ENCODE data around the gene EEPD1.

Gene EEPD1

DNA sequence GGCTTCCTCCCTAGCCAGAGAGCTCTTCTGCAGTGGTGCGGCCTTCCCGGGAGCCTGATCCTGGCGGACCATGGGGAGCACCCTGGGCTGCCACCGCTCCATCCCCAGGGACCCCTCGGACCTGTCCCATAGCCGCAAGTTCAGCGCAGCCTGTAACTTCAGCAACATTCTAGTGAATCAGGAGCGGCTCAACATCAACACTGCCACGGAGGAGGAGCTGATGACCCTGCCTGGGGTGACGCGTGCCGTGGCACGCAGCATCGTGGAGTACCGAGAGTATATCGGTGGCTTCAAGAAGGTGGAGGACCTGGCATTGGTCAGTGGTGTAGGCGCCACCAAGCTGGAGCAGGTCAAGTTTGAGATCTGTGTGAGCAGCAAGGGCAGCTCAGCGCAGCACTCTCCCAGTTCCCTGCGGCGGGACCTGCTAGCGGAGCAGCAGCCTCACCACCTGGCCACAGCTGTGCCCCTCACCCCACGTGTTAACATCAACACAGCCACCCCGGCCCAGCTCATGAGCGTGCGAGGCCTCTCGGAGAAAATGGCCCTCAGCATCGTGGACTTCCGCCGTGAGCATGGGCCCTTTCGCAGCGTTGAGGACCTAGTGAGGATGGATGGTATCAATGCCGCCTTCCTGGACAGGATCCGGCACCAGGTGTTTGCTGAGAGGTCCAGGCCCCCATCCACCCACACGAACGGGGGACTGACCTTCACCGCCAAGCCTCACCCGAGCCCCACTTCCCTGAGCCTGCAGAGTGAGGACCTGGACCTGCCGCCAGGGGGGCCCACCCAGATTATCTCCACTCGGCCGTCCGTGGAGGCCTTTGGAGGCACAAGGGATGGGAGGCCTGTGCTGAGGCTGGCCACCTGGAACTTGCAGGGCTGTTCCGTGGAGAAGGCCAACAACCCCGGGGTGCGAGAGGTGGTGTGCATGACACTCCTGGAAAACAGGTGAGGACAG lies 1.5 kb downstream of the EEPD1 start:
- DNase-seq (ENCODE audit: low read depth), result no peak

DNA sequence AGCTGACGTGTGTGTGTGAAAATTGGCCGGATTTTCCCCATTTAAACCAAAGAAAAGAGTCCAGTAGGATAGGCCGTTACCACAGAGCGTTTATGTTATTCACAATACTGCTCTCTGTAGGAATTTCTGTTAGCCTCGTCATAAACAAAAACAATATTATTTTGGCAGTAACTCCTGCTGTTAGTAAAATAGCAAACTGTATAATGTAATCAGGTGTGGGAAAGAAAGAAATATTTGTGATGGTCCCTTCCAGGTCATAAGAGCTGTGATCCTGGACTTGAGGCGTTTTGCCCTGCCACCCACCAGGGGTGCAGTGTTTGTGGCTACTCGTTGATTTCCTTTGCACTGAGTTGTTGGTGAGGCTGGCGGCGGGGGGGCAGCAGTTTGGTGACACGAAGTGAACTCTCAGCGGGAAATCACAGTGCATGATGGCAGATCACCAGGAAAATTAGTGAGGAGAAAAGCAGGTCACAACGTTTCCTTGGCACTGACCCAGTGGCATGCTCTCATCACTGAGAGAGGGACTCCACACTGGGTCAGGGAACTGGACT lies 2.8 kb downstream of the EEPD1 start:
- no peak for DNase-seq (ENCODE audit: low read depth)

DNA sequence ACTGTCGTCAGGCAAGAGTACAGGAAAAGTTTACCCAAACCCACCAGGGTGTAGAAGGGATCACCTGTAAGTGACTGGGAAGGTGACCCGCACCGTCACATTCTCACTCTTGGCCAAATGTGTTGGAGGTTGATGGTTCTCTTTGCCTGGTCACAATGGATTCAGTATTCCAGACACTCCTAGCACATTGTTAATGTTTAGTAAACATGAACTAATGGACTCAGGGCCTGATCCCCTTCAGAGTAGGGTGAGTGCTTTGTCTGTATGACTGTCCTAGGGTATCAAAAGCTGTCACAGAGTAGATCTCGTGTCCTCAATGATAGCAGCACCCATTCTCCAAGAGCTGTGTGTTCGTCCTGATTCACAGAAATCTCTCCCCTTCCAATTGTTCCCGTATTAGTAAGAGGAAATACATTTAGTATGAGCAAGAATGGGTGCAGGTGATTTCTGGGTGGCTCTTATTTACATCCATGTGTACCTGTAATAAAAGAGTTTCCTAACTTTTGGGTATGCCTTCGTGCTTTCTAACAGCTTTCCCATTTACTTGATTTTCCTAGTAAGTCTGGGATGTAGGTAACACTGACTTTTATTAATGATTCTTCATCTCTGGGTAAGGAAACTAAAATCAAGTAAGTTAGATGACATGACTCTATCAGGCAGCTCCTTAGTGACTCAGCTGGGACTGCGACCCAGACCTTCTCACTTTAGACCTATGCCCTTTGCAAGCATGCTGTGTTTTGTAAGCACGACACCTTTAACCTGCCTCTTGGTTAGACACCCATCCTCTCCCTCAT lies 4.7 kb downstream of the EEPD1 start:
- DNase-seq (ENCODE audit: low read depth), result no peak

DNA sequence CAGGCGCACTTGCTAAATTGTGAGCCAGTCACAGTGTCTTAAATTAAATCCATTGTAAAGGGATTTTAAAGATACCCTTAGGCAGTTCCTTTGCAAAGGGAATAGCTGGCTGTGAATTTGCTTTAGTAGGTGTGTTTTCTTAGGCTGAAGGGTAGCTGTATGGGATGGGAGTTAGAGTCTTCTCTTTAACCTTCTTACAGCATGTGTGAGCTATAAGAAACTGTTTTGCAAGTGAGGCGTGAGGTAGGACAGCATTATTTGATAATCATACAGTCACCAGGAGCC lies 5.2 kb downstream of the EEPD1 start:
- DNase-seq (ENCODE audit: low read depth), result no peak

DNA sequence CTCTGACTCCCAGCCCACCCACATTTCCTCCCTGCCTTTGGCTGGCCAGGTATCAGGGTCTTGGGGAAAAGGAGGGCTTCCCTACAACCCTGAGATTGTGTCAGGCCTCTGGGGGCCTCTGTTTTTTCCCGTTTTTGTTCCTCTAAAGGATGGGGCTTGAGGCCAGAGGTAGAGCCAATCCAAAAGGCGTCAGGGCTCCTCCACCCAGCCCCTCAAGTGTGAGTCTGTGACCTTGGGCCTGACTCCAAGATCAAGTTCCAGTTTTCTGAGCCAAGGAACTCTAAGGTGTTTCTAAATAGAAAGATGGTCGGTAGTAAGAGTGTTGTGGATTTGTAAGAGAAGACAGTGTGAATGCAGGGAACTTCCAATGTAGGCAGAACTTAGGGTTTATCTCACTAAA lies 6.6 kb downstream of the EEPD1 start:
- no peak for DNase-seq (ENCODE audit: low read depth)

DNA sequence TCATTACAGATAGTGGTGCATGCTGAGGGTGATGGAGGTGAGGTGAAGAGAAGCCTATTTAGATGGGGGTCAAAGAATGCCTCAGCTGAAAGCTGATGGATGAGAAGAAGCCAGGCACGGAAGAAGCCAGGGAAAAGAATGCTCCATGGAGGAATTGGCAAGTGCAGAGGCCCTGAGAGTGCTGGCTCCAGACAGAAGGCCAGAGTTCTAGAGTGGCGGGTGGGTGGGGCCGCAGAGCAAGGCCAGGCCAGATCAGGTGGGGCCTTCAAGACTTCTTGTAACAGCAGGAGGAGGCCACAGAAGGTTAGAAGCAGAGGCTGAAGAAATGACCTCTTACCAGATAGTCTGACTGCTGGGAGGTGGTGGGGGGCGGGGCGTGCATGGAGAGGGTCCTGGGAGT lies 7.3 kb downstream of the EEPD1 start:
- no peak for DNase-seq (ENCODE audit: low read depth)

DNA sequence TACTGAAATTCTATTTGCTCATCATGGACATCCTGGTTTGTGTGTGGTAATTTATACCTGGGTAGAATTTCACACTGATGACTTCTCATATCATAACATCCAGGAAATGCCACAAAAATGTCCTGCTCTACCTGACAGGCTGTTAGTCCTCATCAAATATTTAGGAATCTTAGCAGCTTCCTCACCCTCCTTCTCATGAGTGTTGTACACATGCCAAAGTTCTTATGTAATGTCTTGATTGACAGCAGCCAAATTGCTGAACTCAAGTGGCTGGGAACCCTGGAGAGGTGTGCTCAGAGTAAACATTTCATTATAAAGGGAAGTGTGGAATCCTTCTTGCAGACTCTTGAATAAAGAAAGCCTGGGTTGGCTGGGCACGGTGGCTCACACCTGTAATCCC lies 8.9 kb downstream of the EEPD1 start:
- DNase-seq (ENCODE audit: low read depth), result no peak

DNA sequence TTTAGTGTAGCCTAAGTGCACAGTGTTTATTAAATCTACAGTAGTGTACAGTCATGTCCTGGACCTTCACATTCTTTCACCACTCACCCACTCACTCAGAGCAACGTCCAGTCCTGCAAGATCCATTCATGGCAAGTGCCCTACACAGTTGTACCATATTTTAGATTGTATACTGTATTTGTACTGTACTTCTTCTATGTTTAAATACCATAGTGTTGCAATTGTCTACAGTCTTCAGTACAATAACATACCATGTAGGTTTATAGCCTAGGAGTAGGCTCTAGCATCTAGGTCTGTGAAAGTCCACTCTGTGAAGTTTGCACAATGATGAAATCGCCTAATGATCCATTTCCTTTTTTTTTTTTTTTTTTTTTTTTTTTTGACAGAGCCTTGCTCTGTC lies 12.0 kb downstream of the EEPD1 start:
- no peak for DNase-seq (ENCODE audit: low read depth)

DNA sequence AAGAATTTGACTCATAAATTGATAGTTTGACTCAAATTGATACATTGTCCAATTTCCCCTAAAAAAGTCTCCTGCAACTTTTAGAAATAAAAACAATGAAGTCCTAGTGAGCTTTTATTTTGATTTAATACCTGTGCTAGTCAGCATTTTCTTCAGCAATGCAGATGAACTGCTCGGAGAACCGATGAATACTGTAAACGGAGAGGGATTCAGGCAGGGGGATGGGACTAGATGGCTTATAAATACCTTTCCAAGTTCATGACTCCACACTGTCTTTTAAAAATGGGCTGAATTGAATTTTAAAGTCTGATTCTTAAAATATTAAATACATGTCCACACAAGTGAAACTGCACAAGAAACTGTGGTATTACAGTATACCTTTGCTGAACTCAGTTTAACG lies 12.7 kb downstream of the EEPD1 start:
- no peak for DNase-seq (ENCODE audit: low read depth)

DNA sequence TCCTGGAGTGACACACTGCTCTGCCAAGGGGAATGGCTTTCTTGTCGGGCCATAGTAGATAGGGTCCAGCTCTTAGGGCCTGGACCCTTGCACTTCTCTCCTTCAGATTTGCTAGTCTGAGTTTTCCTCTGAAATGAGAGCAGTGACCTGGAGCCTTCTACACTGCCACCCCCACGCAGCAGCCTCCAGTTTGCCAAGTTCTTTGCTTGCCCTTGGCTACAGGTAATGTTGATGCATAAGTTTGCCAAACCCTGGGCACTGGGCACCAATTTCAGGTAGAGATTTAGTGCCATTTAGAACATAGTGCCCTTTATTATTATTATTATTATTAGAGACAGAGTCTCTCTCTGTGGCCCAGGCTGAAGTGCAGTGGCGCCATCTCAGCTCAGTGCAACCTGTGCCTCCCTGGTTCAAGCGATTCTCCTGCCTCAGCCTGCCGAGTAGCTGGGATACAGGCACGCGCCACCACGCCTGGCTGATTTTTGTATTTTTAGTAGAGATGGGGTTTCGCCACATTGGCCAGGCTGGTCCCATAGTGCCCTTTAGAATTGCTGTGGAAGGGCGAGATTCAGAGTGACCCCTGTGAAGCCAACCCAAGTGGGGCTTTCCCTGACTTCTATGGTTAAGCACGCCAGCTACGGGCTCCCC lies 14.5 kb downstream of the EEPD1 start:
- no peak for DNase-seq (ENCODE audit: low read depth)

DNA sequence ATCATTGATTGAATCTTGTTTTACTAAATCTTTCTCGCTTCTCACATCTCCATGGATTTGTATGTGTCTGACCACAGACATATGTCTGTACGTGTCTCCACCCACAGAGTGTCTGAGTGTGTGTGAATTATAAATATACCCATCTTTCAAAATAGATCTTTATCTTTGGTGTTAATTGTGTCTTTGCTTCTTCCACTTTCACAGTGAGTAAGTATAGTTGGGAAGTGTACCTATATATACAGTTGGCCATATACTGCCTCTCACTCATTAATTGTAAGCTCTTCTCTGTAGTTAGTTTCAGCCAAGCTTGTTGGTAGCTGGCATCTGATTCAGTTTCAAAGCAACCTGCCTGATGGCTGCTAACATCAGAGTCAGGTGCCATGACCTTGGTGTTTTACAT lies 18.4 kb downstream of the EEPD1 start:
- no peak for DNase-seq (ENCODE audit: low read depth)

DNA sequence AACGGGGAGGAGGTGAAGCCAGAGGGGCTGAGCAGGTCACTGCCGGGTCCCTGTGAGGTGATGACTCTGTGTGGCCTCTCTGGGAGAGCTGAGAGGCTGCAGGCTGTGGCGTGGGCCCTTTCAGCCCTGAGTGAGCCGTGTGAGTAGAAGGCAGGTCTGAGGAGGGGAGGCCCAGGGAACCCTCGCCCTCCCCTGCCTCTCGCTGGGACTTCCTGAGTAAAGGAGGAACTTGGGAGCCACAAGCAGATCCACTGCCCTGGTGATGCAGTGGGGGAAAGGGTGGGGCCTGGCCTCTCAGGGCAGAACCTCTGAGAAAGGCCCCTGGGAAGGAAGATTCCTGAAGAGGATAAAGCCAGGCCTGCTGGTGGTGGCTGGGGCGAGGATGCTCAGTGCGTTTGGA lies 22.8 kb downstream of the EEPD1 start:
- DNase-seq (ENCODE audit: low read depth), result no peak

DNA sequence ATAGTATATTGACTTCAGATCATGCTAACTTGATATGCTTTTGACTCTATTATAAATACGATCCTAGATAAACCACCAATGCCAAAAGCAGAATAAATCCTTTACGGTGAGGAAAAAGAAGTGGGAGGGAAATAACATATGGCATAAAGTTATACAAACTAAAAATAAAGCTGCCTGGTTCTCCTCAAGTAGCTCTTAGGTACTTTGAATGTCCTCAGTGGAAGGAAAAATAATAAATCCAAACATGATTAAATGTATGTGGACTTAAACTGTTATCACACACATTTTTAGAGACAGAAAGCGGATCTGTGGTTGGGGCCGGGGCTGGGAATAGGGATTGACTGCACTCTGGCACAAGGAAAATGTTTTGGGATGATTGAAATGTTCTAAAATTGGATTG lies 23.6 kb downstream of the EEPD1 start:
- DNase-seq (ENCODE audit: low read depth), result no peak

DNA sequence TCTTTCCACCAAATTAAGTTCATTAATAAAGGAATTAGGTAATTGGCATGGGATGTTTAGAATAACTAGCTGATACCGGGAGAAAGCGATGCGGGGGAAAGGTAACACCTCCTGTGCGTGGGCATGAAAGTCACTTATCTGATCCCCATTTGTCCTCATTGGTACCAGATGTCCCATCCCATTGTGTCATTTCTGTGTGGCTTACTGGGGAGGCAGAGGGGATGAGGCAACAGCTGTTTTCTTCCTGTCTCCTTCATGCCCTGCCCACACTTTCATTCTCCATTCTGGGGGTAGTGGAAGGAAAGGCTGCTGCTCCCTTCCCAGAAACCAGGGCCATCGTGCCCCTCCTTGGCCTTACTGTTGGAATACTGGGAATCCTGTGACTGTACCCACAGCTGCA lies 27.1 kb downstream of the EEPD1 start:
- DNase-seq (ENCODE audit: low read depth), result no peak

DNA sequence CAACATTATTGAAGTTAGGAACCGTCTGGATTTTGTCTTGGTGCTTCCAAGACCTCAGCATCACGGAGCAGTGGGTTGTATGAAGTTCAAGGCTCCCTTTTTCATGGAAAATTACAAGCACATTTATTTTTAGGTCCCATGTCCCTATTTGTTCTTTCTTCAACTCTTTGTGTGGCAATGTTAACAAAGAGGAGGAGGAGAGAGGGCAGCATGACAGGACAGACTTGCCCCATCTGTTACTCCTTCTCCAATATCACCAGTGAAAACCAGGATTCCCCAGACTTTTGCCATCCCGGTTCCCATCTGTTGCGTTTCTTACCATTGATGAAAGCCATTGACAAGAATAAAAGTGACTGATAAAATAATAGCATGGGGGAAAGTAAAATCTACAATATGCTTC lies 28.6 kb downstream of the EEPD1 start:
- no peak for DNase-seq (ENCODE audit: low read depth)

DNA sequence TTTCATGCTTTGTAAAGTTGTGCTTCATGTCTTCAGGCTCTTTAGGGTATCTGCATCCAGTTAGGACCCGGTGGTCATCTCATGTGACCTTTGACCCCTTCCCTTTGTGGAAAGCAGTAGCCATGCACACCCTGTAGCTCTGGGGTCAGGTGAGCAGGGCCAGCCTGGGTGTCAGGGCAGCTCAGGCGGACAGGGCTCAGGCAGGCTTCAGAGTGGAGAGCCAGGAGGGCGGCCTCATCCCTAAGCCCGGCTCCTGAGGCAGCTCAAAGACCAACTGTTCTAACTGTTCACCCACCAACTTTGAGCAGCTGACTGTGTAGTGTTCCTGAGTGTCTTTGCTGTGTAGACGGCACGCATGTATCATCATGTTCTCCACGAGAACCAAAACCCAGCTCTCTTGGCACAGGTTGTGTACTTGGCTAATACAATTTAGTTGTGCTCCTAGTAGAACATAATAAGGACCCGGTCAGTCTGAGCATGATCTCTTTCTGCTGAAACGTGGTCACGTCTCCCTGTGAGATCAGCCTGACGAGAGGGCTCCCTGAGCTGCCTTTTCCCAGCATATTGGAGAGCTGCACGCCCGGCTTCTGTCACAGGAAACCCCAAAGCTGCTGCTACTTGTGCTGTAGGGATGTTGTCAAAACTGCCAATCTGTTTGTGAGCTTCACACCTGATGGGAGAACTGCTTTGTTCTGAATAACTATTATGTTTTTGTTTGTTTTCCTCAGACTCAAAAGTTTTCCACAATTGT lies 30.0 kb downstream of the EEPD1 start:
- no peak for DNase-seq (ENCODE audit: low read depth)

DNA sequence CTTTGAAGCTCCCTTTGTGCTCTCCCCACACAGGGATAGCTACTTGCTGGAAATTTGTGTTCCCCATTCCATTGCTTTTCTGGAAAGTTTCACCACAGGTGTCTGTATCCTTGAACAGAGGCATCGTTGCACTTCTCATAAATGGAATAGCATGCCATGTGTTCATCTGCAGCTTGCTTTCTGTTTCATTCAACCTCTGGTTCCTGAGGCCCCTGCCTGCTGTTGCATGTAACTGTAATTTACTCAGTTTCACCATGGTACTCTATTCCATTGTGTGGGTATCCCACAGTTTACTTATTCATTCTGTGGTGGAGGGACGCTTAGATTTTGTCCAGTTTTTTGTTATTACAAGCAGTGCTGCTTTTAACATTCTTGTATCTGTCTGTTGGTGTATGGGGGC lies 32.0 kb downstream of the EEPD1 start:
- no peak for DNase-seq (ENCODE audit: low read depth)

DNA sequence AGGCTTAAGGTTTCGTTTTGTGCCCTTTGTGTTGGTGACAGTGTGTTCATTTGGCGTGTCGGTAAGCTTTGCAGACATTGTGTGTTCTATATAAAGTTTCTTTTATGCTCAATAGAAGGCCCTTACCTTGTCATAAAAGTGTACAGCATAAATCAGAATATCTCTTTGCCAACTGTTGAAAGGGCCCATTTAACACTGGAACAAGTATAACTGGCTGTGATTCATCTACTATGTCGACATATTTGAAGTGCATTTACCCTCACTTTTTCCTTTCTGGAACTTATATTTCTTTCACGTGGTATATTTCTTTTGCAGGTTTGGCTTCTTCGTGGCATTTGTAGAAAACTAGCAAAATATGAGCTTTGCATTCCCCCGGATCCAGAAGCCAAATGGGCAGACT lies 32.7 kb downstream of the EEPD1 start:
- no peak for DNase-seq (ENCODE audit: low read depth)

DNA sequence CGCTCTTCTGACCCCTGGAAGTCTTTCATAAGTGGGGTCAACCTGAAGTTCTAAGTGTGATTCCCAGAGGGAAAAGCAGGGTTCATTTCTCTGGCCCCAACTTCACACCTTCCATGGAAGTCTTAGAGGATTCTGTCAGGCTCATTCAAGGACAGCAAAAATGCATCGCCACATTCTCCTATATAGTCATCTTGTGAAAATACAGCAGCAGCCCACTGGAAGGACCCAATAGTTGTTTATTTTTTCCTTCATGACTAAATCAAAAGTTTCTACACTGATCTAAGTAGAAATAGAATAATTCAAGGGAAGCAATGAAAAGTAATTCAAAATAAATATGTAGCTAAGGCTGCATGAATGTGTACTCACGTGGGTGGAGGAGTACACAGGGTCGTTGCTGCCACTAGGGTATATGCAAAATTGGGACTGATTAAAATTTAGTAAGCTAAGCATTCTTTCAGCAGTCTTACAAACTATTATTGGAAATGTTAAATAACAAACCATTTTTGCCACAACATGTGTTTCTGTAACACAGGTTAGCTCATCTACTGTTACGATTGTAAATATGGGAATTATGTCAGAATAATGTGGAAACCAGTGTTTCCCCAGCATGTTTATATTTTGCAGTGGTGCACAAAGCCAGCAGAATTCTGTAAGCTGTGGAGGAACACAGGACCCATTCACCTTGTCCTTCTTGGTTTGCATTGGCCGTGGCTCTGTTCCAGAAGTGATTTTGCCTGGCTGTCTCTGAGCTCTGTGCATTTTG lies 33.5 kb downstream of the EEPD1 start:
- DNase-seq (ENCODE audit: low read depth), result no peak

DNA sequence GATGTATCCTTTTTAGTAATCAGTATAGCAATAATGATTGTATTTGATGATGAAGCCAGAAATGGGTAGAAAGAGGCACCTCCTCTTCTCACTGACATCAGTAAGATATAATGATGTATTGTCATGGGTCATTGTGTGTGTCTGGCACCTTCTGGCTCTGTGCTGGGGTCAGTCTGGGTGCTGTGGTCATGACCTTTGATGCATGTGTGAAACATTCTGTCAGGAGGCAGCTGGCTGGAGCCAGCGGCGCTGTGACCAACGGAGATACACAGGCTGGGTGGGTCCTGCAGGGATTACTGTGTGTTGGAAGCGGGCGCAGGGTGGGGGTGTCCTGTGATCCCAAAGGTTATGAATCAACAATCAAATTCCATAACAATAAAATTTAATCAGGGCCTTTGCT lies 35.2 kb downstream of the EEPD1 start:
- DNase-seq (ENCODE audit: low read depth), result no peak

DNA sequence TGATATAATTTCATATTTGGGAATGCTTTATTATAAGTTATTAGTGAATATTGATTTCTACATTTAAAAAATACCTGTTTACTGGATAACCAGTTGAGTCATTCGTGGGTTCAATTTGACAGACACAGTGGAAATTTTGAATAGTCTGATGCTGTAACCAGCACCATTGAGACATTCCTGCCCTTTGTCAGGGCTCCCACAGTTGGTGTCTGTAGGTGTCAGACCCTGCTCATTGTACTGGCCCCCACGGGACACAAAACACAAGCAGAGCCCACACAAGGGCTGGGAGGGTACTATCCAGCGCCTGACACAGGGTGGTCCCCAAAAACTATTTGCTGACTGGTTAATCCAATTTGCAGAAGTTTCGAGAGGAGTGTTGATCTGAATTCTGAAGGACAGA lies 35.9 kb downstream of the EEPD1 start:
- no peak for DNase-seq (ENCODE audit: low read depth)
